Neural cell (in vitro differentiated cells): Measurements from ENCODE around the gene DEFB127. TPM values are rescaled to one million over a fixed set of nuclear protein-coding genes. Genes with fewer than 3 reads are reported as not detected.

Source experiments
- H2AFZ ChIP-seq: fragments of 200-600, 300-800 bp; sonication (generic), shearing (Covaris generic); 2 replicates; pipeline ENCODE4 v1.6.0; 2014; ENCODE audit warnings: low read depth, mild to moderate bottlenecking, antibody characterized with exemption, low read length, moderate library complexity
- H3F3A ChIP-seq: fragments of 200-600 bp; shearing (Covaris generic); 2 replicates; pipeline ENCODE4 v1.6.1; 2016; ENCODE audit warnings: mild to moderate bottlenecking, moderate library complexity, mixed read lengths, antibody characterized with exemption, low read length; ENCODE audit not compliant: insufficient read depth, poor library complexity, severe bottlenecking
- H3K27ac ChIP-seq: fragments of 200-600, 300-800 bp; sonication (generic), shearing (Covaris generic); 2 replicates; pipeline ENCODE4 v1.5.1; 2014; ENCODE audit warnings: mild to moderate bottlenecking, low read length, moderate library complexity
- H3K27me3 ChIP-seq: fragments of 300-800, 200-600 bp; sonication (generic), shearing (Covaris generic); 2 replicates; pipeline ENCODE4 v1.6.0; 2014; ENCODE audit warnings: mild to moderate bottlenecking, low read depth, low read length, moderate library complexity; ENCODE audit not compliant: insufficient read depth
- H3K36me3 ChIP-seq: fragments of 300-800, 200-600 bp; sonication (generic), shearing (Covaris generic); 2 replicates; pipeline ENCODE4 v1.5.1; 2014; ENCODE audit warnings: mild to moderate bottlenecking, antibody characterized with exemption, low read length, moderate library complexity; ENCODE audit not compliant: insufficient read depth
- H3K4me2 ChIP-seq: fragments of 300-800, 200-600 bp; sonication (generic), shearing (Covaris generic); 2 replicates; pipeline ENCODE4 v1.6.0; 2014; ENCODE audit warnings: mild to moderate bottlenecking, low read length
- H3K4me3 ChIP-seq: fragments of 300-800, 200-600 bp; sonication (generic), shearing (Covaris generic); 2 replicates; pipeline ENCODE4 v1.5.1; 2014; ENCODE audit warnings: mild to moderate bottlenecking, low read length, moderate library complexity
- H3K79me2 ChIP-seq: fragments of 200-600 bp; shearing (Covaris generic); replicated peaks from 2 replicates; pipeline ENCODE4 v1.6.0; 2014; ENCODE audit warnings: mild to moderate bottlenecking, low read length, moderate library complexity; ENCODE audit not compliant: insufficient read depth
- H3K9ac ChIP-seq: fragments of 300-800, 200-600 bp; sonication (generic), shearing (Covaris generic); 2 replicates; pipeline ENCODE4 v1.6.1; 2016; ENCODE audit warnings: mild to moderate bottlenecking, low read length, mixed read lengths
- H3K9me2 ChIP-seq: fragments of 200-600 bp; shearing (Covaris generic); 2 replicates; pipeline ENCODE4 v1.6.1; 2016; ENCODE audit warnings: mild to moderate bottlenecking, low read length, mixed read lengths; ENCODE audit not compliant: insufficient read depth
- H3K9me3 ChIP-seq: fragments of 200-600, 300-800 bp; sonication (generic), shearing (Covaris generic); 2 replicates; pipeline ENCODE4 v1.6.1; 2016; ENCODE audit warnings: mild to moderate bottlenecking, mixed run types, low read length, moderate library complexity, mixed read lengths
- H4K20me1 ChIP-seq: fragments of 200-600 bp; shearing (Covaris generic); 2 replicates; pipeline ENCODE4 v1.6.1; 2016; ENCODE audit warnings: mild to moderate bottlenecking, mixed run types; ENCODE audit not compliant: insufficient read depth
- EP300 ChIP-seq: fragments of 450-650 bp; conservative IDR thresholded peaks from 2 replicates; pipeline ENCODE4 v1.6.1; 2014; ENCODE audit warnings: antibody characterized with exemption, mild to moderate bottlenecking, moderate library complexity; ENCODE audit not compliant: poor library complexity, severe bottlenecking
- EZH2 ChIP-seq: fragments of 200-600, 300-800 bp; shearing (Covaris generic), sonication (generic); IDR thresholded peaks from 2 replicates; pipeline ENCODE4 v1.6.1; 2014; ENCODE audit warnings: antibody characterized with exemption, low read length, borderline replicate concordance, mild to moderate bottlenecking; ENCODE audit not compliant: insufficient read depth, poor library complexity, severe bottlenecking
- MXI1 ChIP-seq: fragments of 450-650 bp; conservative IDR thresholded peaks from 2 replicates; pipeline ENCODE4 v1.6.1; 2014; ENCODE audit warnings: antibody characterized with exemption, mild to moderate bottlenecking; ENCODE audit not compliant: poor library complexity, severe bottlenecking
- POLR2AphosphoS5 ChIP-seq: IDR thresholded peaks from 2 replicates; pipeline ENCODE4 v1.6.1; 2012
- RAD21 ChIP-seq: fragments of 450-650 bp; conservative IDR thresholded peaks from 2 replicates; pipeline ENCODE4 v1.6.1; 2014; ENCODE audit warnings: antibody characterized with exemption, mild to moderate bottlenecking, moderate library complexity
- SMC3 ChIP-seq: fragments of 450-650 bp; conservative IDR thresholded peaks from 2 replicates; pipeline ENCODE4 v1.6.1; 2014; ENCODE audit warnings: antibody characterized with exemption, mild to moderate bottlenecking, moderate library complexity; ENCODE audit not compliant: poor library complexity
- TAF1 ChIP-seq: IDR thresholded peaks from 2 replicates; pipeline ENCODE4 v1.6.1; 2012; ENCODE audit warnings: low read depth
- polyA plus RNA-seq: library from polyadenylated mRNA; depleted of rRNA; stranded (reverse); fragments of >200 nt; gene quantifications from 2 replicates; pipeline ENCODE4 v1.2.3, GENCODE V29; 2014
- TF ChIP-seq, protein P1 (sequence below): fragments of 450-650 bp; IDR thresholded peaks from 2 replicates; pipeline ENCODE4 v1.5.1; 2014; ENCODE audit warnings: antibody characterized with exemption, mild to moderate bottlenecking, moderate library complexity; ENCODE audit not compliant: poor library complexity, severe bottlenecking
- TF ChIP-seq, protein P2 (sequence below): IDR thresholded peaks from 2 replicates; pipeline ENCODE4 v1.6.1; 2012; ENCODE audit warnings: borderline replicate concordance

DEFB127 gene
- polyA plus RNA-seq, 1 donor from 2014 or later = not detected

DNA sequence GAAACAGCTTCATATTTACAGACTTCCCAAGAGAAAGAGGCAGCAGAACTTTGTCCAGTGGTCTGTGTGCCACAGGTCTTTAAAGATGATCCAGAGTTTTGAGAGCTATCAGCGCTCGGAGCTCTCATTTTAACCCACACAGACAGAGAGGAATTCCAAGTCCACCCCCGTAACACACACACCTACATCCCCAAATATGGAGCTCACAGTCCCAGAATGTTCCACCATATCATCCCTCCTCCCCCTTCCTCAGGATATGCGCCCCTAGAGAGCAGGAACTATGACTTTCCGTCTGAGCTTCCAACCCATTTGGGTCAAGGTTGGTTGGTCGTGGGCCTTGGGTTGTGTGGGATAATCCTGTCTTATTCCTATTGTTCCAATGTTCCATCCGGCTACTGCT is 32.4 kb downstream of the DEFB127 start, which contains the start of gene DEFB128:
Gene DEFB128 (minus strand): TSS at position 101 of the 400 bp plus-strand sequence. CDS start 88 bp downstream, at position 13.
- no peaks in the 10 kb centered on the region for H3K9me3 ChIP-seq

DNA sequence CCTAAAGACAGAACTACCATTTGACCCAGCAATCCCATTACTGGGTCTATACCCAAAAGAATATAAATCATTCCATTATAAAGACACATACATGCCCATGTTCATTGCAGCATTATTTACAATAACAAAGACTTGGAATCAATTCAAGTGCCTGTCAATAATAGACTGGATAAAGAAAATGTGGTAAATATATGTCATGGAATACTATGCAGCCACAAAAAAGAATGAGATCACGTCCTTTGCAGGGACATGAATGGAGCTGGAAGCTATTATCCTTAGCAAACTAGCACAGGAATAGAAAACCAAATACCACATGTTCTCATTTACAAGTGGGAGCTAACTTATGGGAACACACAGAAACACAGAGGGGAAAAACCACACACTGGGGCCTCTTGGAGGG is 41.0 kb downstream of the DEFB127 start:
- no peaks in the 10 kb centered on the region for H3F3A ChIP-seq
- no peak overlapping the region for H3K27ac ChIP-seq
- no peak overlapping the region for H3K4me2 ChIP-seq
- H4K20me1 ChIP-seq = no peaks in the 10 kb centered on the region
- H2AFZ ChIP-seq = no peak overlapping the region
- H3K9ac ChIP-seq = no peak overlapping the region
- H3K9me3 ChIP-seq = no peaks in the 10 kb centered on the region
- no peaks in the 10 kb centered on the region for H3K27me3 ChIP-seq
- H3K36me3 ChIP-seq = no peaks in the 10 kb centered on the region
- H3K79me2 ChIP-seq = no peaks in the 10 kb centered on the region
- no peaks in the 10 kb centered on the region for H3K9me2 ChIP-seq
- no peak overlapping the region for H3K4me3 ChIP-seq
- TF ChIP-seq EZH2 (no peak), EP300 (no peak), SMC3 (no peak), MXI1 (no peak), TAF1 (no peak), RAD21 (no peak), POLR2AphosphoS5 (no peak)
- TF ChIP-seq, protein P1, sequence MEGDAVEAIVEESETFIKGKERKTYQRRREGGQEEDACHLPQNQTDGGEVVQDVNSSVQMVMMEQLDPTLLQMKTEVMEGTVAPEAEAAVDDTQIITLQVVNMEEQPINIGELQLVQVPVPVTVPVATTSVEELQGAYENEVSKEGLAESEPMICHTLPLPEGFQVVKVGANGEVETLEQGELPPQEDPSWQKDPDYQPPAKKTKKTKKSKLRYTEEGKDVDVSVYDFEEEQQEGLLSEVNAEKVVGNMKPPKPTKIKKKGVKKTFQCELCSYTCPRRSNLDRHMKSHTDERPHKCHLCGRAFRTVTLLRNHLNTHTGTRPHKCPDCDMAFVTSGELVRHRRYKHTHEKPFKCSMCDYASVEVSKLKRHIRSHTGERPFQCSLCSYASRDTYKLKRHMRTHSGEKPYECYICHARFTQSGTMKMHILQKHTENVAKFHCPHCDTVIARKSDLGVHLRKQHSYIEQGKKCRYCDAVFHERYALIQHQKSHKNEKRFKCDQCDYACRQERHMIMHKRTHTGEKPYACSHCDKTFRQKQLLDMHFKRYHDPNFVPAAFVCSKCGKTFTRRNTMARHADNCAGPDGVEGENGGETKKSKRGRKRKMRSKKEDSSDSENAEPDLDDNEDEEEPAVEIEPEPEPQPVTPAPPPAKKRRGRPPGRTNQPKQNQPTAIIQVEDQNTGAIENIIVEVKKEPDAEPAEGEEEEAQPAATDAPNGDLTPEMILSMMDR = no peak
- TF ChIP-seq, protein P2, sequence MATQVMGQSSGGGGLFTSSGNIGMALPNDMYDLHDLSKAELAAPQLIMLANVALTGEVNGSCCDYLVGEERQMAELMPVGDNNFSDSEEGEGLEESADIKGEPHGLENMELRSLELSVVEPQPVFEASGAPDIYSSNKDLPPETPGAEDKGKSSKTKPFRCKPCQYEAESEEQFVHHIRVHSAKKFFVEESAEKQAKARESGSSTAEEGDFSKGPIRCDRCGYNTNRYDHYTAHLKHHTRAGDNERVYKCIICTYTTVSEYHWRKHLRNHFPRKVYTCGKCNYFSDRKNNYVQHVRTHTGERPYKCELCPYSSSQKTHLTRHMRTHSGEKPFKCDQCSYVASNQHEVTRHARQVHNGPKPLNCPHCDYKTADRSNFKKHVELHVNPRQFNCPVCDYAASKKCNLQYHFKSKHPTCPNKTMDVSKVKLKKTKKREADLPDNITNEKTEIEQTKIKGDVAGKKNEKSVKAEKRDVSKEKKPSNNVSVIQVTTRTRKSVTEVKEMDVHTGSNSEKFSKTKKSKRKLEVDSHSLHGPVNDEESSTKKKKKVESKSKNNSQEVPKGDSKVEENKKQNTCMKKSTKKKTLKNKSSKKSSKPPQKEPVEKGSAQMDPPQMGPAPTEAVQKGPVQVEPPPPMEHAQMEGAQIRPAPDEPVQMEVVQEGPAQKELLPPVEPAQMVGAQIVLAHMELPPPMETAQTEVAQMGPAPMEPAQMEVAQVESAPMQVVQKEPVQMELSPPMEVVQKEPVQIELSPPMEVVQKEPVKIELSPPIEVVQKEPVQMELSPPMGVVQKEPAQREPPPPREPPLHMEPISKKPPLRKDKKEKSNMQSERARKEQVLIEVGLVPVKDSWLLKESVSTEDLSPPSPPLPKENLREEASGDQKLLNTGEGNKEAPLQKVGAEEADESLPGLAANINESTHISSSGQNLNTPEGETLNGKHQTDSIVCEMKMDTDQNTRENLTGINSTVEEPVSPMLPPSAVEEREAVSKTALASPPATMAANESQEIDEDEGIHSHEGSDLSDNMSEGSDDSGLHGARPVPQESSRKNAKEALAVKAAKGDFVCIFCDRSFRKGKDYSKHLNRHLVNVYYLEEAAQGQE = no peak

More for the DNA sequence above, 32.4 kb downstream of the DEFB127 start, which contains the start of gene DEFB128:
- Histone ChIP-seq H3K9me2 (no peaks in the 10 kb centered on the region), H3K79me2 (no peaks in the 10 kb centered on the region), H4K20me1 (no peaks in the 10 kb centered on the region), H2AFZ (no peak within 1 kb of the TSS), H3F3A (no peaks in the 10 kb centered on the region), H3K27ac (no peak within 1 kb of the TSS), H3K27me3 (no peaks in the 10 kb centered on the region), H3K9ac (no peak within 1 kb of the TSS), H3K4me2 (no peak within 1 kb of the TSS), H3K4me3 (no peak within 1 kb of the TSS), H3K36me3 (no peaks in the 10 kb centered on the region)
- TF ChIP-seq MXI1 = no peak
- TF ChIP-seq, protein P2 = no peak
- TF ChIP-seq SMC3 = no peak
- TF ChIP-seq EZH2 = no peak
- no peak for TF ChIP-seq TAF1
- TF ChIP-seq RAD21 = no peak
- no peak for TF ChIP-seq EP300
- TF ChIP-seq, protein P1 = no peak
- no peak for TF ChIP-seq POLR2AphosphoS5
